NB4 (cell line): ENCODE measurements around the gene UBE2F.
"Not testable (repeated sequence)": the region's sequence is repeated elsewhere in the genome, so short reads cannot be mapped to it uniquely, and the experiment has no call there.

Experiments used
- DNase-seq: peaks from one replicate; pipeline ENCODE4 v3.0.0; 2010; ENCODE audit warnings: low read depth
- H3K4me3 ChIP-seq: one replicate; pipeline ENCODE4 v1.5.1; 2011; ENCODE audit warnings: mild to moderate bottlenecking, low read depth, low read length, moderate library complexity
- CTCF ChIP-seq: IDR thresholded peaks from one replicate; pipeline ENCODE4 v1.5.1; 2012; ENCODE audit warnings: low read depth, low read length
- MAX ChIP-seq: IDR thresholded peaks from 2 replicates; pipeline ENCODE4 v1.6.1; 2011; ENCODE audit warnings: low read depth, low read length
- MYC ChIP-seq: IDR thresholded peaks from 2 replicates; pipeline ENCODE4 v1.6.1; 2011; ENCODE audit warnings: low read depth, low read length
- POLR2A ChIP-seq: IDR thresholded peaks from 2 replicates; pipeline ENCODE4 v1.6.1; 2011; ENCODE audit warnings: mild to moderate bottlenecking; ENCODE audit not compliant: insufficient read length; ENCODE audit errors: extremely low read depth

The UBE2F gene

GRCh38 chr2:238065071-238065846 is 98.4 kb downstream of the UBE2F start:
- no peak for TF ChIP-seq MYC
- no peak for TF ChIP-seq MAX
- TF ChIP-seq CTCF, result no peak
- TF ChIP-seq POLR2A, result no peak
- no peak for DNase-seq
- no peak overlapping the region for H3K4me3 ChIP-seq

DNA sequence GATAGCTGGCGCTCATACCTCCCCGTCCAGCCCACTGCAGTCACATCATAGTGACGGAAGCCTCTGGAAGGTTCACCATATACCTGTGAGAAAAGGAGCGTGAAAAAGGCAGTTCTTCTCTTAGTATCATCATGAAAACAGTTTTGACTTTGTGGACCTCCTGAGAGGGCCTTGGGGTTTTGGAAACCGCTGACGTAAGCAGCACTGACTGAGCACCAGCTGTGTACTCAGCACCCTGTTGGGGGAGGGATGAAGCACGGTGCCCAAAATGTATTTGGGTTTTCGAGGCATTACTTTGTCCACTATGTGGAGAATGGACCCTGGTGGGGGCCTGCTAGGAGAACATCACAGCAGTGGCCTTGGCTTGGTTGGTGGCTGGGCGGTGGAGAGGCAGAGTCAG is 99.4 kb downstream of the UBE2F start:
- no peak for DNase-seq
- no peak for TF ChIP-seq POLR2A

DNA sequence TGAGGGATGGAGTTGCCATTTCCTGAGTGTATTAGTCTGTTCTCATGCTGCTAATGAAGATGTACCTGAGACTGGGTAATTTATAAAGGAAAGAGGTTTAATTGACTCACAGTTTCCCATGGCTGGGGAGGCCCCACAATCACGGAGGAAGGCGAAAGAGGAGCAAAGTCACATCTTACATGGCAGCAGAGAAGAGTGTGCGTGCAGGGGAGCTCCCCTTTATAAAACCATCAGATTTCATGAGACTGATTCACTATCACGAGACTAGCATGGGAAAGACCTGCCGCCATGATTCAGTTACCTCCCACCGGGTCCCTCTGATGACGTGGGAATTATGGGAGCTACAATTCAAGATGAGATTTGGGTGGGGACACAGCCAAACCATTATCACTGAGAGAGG is 99.9 kb downstream of the UBE2F start:
- not testable (repeated sequence) for DNase-seq, H3K4me3 ChIP-seq

More for the DNA sequence above, 99.4 kb downstream of the UBE2F start:
- H3K4me3 ChIP-seq, result no peak overlapping the region

GRCh38 chr2:238067939-238068338 is 101.1 kb downstream of the UBE2F start:
- no peak for DNase-seq
- H3K4me3 ChIP-seq, result no peak overlapping the region
- TF ChIP-seq POLR2A, result no peak
- no peak for TF ChIP-seq MAX
- no peak for TF ChIP-seq MYC
- no peak for TF ChIP-seq CTCF

- DNase-seq, result no peak
- no peak for TF ChIP-seq MYC
- TF ChIP-seq POLR2A, result no peak
- TF ChIP-seq MAX, result no peak
- no peak for TF ChIP-seq CTCF
These were observed 102.4 kb downstream of the UBE2F start for GRCh38 chr2:238069021-238069709.

GRCh38 chr2:238069877-238070276 is 103.1 kb downstream of the UBE2F start:
- TF ChIP-seq CTCF (no peak), POLR2A (no peak)
- H3K4me3 ChIP-seq, result no peak overlapping the region
- no peak for DNase-seq

More at GRCh38 chr2:238069021-238069709, 102.4 kb downstream of the UBE2F start:
- no peak overlapping the region for H3K4me3 ChIP-seq

DNA sequence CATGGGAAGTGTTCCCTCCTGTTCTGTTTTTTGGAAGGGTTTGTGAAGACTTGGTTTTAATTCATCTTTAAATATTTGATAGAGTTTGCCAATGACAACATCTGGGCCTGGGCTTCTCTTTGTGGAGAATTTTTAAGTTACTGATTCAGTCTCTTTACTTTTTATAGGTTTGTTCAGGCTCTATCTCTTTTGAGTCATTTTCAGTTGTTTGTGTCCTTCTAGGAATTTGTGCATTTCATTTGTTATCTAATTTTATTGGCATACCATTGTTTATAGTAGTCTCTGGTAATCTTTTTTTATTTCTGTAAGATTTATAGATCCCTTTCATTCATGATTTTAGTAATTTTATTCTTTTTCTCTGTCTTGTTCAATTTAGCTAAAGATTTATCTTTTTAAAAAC is 108.6 kb downstream of the UBE2F start:
- no peak for TF ChIP-seq POLR2A
- no peak for TF ChIP-seq MAX
- TF ChIP-seq MYC, result no peak
- TF ChIP-seq CTCF, result no peak
- no peak overlapping the region for H3K4me3 ChIP-seq
- DNase-seq, result no peak
